ENCODE results near the gene PDCD4.

DNA sequence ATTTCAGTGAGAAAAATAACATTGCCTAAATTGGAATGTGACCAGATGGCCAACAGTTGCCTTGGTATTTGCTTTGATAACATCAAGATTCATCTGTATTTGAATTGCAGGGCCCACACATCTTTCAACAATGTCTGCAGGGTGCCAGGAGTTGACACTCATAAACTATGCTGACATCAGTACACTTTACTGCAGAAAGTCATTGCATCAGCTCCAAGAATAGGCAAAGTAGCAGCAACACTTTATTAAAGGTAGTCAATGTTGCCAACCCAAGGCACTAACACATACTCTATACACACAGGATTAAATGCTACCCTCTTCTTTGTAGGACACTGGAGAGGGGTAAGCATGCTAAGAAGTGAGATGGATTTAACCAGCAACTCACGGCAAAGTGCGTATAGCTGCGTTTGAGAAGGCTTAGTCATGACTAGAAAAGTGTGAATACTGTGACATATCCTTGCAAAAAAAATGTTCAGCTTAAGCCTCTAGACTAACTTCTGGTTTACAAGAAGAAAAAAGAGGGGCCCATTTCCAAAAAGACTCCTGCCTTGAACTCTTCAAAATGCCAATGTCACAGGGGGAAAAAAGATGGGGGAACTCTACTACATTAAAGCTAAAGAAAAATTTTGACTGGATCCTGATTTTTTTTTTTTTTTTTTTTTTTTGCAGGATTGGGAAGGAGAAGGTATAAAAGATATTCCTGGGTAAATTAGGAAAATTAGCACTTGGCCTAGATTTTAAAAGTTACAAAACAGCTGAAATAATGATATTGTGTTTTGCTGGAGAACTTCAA, 45.0 kb downstream of the PDCD4 start:
- TF ChIP-seq, protein P1, sequence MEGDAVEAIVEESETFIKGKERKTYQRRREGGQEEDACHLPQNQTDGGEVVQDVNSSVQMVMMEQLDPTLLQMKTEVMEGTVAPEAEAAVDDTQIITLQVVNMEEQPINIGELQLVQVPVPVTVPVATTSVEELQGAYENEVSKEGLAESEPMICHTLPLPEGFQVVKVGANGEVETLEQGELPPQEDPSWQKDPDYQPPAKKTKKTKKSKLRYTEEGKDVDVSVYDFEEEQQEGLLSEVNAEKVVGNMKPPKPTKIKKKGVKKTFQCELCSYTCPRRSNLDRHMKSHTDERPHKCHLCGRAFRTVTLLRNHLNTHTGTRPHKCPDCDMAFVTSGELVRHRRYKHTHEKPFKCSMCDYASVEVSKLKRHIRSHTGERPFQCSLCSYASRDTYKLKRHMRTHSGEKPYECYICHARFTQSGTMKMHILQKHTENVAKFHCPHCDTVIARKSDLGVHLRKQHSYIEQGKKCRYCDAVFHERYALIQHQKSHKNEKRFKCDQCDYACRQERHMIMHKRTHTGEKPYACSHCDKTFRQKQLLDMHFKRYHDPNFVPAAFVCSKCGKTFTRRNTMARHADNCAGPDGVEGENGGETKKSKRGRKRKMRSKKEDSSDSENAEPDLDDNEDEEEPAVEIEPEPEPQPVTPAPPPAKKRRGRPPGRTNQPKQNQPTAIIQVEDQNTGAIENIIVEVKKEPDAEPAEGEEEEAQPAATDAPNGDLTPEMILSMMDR (IDR thresholded peaks at IDR 0.05; ENCODE audit: extremely low read depth in 1 of 2, insufficient read depth in 1 of 2, low read depth in 1 of 2, low read length in 2 of 2), result no peak
- TF ChIP-seq MYC (IDR thresholded peaks at IDR 0.05; ENCODE audit: low read depth, low read length), result no peak
- TF ChIP-seq POLR2AphosphoS5 (IDR thresholded peaks at IDR 0.05; ENCODE audit: insufficient read depth, low read depth, low read length), result no peak
- TF ChIP-seq POLR2A (IDR thresholded peaks at IDR 0.05; ENCODE audit: low read depth, low read length), result no peak
- TF ChIP-seq EZH2 (IDR thresholded peaks at IDR 0.05; ENCODE audit: borderline replicate concordance, low read depth, low read length, severe bottlenecking), result no peak

Data from endothelial cell of umbilical vein (primary cell).